Breast epithelium (tissue), 4 donors: ENCODE results near the gene GJD3. TPM values are rescaled to one million over a fixed set of nuclear protein-coding genes. Genes with fewer than 3 reads are reported as not detected.

Source experiments
- DNase-seq, 2 donors: peaks; one replicate each; pipeline ENCODE4 v3.0.0-alpha.2; 2019; ENCODE audit warnings: low spot score in 2 of 2
- H3K27ac ChIP-seq, 2 donors: fragments of 200-600 bp; sonication (generic) in 1 of 2; one replicate each; pipeline ENCODE4 v1.5.1; 2016 to 2019; ENCODE audit warnings: mild to moderate bottlenecking in 1 of 2
- H3K27me3 ChIP-seq, 2 donors: fragments of 200-600 bp; sonication (generic) in 1 of 2; one replicate each; pipeline versions ENCODE4 v1.5.1 to v1.6.0; 2017 to 2019; ENCODE audit warnings: control low read depth in 1 of 2, mild to moderate bottlenecking in 1 of 2
- H3K36me3 ChIP-seq: fragments of 200-600 bp; one replicate; pipeline ENCODE4 v1.5.1; 2019
- H3K4me1 ChIP-seq, 2 donors: fragments of 200-600 bp; sonication (generic); one replicate each; pipeline ENCODE4 v1.5.1; 2016 to 2019; ENCODE audit warnings: control low read depth in 1 of 2
- H3K4me3 ChIP-seq, 3 donors: fragments of 200-600 bp; sonication (generic); 1 replicate in 2 of 3; 2 replicates in 1 of 3; pipeline ENCODE4 v1.5.1; 2016 to 2019; ENCODE audit warnings: mild to moderate bottlenecking in 3 of 3, moderate library complexity in 2 of 3
- H3K9me3 ChIP-seq, 2 donors: fragments of 200-600 bp; sonication (generic) in 1 of 2; one replicate each; pipeline ENCODE4 v1.5.1; 2016 to 2019; ENCODE audit warnings: control low read depth in 1 of 2
- CTCF ChIP-seq, 3 donors: fragments of 450-650 bp; IDR thresholded peaks; one replicate each; pipeline ENCODE4 v1.5.1; 2016 to 2017; ENCODE audit warnings: antibody characterized with exemption in 3 of 3, mild to moderate bottlenecking in 3 of 3, moderate library complexity in 3 of 3
- POLR2A ChIP-seq: fragments of 450-650 bp; IDR thresholded peaks from one replicate; pipeline ENCODE4 v1.6.1; 2016; ENCODE audit warnings: antibody characterized with exemption, mild to moderate bottlenecking, moderate library complexity
- POLR2AphosphoS5 ChIP-seq, 3 donors: sonication (generic); formaldehyde crosslinking; IDR thresholded peaks; one replicate each; pipeline ENCODE4 v1.6.1; 2017; ENCODE audit warnings: antibody characterized with exemption in 3 of 3
- intact Hi-C: fragments of 100-400 bp; cut with DNase I; formaldehyde crosslinking; loops from one replicate; pipeline ENCODE4 v1.15.1; 2023; ENCODE audit warnings: low total_unique reads
- total RNA-seq, 3 donors: library from RNA; depleted of rRNA; stranded (reverse); fragments of >200 nt; gene quantifications; one replicate each; pipeline ENCODE4 v1.1.0, GENCODE V29; 2016

The GJD3 gene
- total RNA-seq, 3 donors from 2014 or later = not detected

- Histone ChIP-seq H3K27ac (peak overlapping the region; percentile 94 to 97), H3K9me3 (no peaks in the 10 kb centered on the region), H3K27me3 (no peaks in the 10 kb centered on the region), H3K4me1 (peaks cover 43 to 64% of the 10 kb centered on the region in 2 donors), H3K36me3 (no peaks in the 10 kb centered on the region), H3K4me3 (peak overlapping the region; percentile 36 to 96 (median 86))
- no peak for TF ChIP-seq POLR2AphosphoS5 (IDR thresholded peaks at IDR 0.05)
- TF ChIP-seq POLR2A = no peak
- intact Hi-C loops = no loop called here
- no peak for DNase-seq
These were observed 43.0 kb downstream of the GJD3 start for GRCh38 chr17:40321524-40321929.

- Histone ChIP-seq H3K4me1 (peaks cover 40 to 64% of the 10 kb centered on the region in 2 donors), H3K9me3 (no peaks in the 10 kb centered on the region), H3K4me3 (peak overlapping the region; percentile 36 to 96 (median 86)), H3K27me3 (no peaks in the 10 kb centered on the region), H3K27ac (peak overlapping the region; percentile 94 to 97), H3K36me3 (no peaks in the 10 kb centered on the region)
- intact Hi-C loops = no loop called here
- DNase-seq = peak in 1 of 2 donors; percentile 44
- TF ChIP-seq CTCF (IDR thresholded peaks at IDR 0.05) (no peak), POLR2AphosphoS5 (IDR thresholded peaks at IDR 0.05) (no peak), POLR2A (no peak)
These were observed 43.6 kb downstream of the GJD3 start for GRCh38 chr17:40320756-40321523.

DNA sequence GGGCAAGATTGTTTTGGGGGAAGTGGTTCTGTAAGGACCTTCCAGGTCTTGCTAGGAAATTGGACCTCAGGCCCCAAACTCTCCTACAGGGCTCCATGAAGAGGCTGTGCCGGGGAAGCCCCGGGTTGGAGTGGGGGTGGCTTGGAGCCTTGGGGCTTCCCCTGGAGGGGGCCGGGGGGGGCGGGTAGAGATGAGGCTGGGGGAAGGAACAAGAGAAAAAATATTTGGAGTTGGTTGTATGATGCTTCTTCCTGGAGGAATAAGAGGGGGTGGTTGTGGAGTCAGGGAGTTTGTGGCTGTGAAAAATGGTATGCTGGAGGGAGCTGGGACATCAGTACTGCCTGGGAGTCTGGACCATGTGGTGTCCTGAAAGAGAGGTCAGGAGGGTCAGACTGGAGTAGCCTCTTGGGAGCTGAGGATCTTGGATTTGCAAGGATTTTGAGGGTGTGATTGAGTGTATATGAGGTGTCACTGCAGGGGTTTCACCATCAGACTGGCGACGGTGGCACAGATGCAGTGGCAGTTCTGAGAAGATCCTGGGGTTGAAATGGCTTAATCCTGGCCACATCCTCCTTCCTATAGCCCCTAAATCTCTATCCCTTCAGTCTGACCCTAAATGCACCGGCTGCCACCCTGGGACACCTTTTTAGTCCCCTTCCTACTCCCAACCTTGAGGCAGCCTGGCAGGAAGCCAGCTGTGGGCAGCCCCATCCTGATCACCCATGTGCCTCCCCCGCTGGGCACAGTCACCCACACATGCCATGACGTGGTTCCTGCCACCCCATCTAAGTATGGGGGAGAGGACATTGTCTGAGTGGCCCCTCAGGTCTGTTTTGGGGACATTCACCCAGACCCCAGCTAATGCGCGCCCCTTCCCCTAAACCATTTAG, 44.6 kb downstream of the GJD3 start:
- peak overlapping the region; percentile 94 to 97 for H3K27ac ChIP-seq
- intact Hi-C loops = no loop called here

DNA sequence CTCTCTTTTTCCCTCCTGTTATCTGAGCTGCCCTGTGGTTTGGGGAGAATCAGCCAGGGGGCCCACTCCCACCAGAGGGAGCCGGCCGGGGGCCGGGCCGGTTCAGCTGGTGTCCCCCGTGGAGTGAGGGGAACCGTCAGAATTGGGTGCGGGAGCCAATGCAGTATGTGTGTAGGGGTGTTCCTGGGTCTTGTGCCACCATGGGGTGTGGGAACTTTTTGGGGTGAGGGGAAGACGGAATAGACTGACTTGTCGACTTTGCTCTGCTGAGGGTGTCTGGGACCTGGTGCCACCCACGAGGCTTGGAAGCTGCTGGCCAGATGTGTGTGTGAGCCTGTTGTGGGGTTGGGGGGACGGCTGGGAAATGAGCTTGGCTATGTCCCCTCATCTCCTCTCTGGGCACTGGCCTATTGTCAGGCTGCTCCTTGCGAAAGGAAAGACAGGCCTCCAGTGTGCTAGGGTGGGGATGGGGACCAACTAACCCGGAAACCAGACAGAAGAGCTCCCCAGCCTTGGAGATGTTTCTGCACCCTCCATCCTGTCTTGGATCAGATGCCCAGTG, 45.6 kb downstream of the GJD3 start:
- H3K27me3 ChIP-seq = no peaks in the 10 kb centered on the region
- H3K4me3 ChIP-seq = peak overlapping the region; percentile 86 to 96 (median 91)
- H3K27ac ChIP-seq = peak overlapping the region; percentile 94 to 97
- DNase-seq = no peak
- intact Hi-C loops = no loop called here
- H3K4me1 ChIP-seq = peaks cover 34 to 62% of the 10 kb centered on the region in 2 donors
- H3K9me3 ChIP-seq = no peaks in the 10 kb centered on the region
- TF ChIP-seq POLR2AphosphoS5 (IDR thresholded peaks at IDR 0.05) (no peak), CTCF (IDR thresholded peaks at IDR 0.05) (no peak), POLR2A (no peak)
- H3K36me3 ChIP-seq = no peaks in the 10 kb centered on the region

More for the DNA sequence above, 44.6 kb downstream of the GJD3 start:
- Histone ChIP-seq H3K4me1 (peaks cover 38 to 63% of the 10 kb centered on the region in 2 donors), H3K9me3 (no peaks in the 10 kb centered on the region), H3K36me3 (no peaks in the 10 kb centered on the region), H3K27me3 (no peaks in the 10 kb centered on the region), H3K4me3 (peak overlapping the region; percentile 86 to 96 (median 91))
- DNase-seq = peak in 1 of 2 donors; percentile 53
- TF ChIP-seq POLR2A (no peak), POLR2AphosphoS5 (IDR thresholded peaks at IDR 0.05) (peak in 1 of 3 donors; percentile 18), CTCF (IDR thresholded peaks at IDR 0.05) (no peak)
